SW480 (cell line): ENCODE results near the gene ZNF778.

Experiments
- DNase-seq: peaks from one replicate; pipeline ENCODE4 v3.0.0-alpha.2; 2016; ENCODE audit warnings: low spot score

Gene ZNF778

DNA sequence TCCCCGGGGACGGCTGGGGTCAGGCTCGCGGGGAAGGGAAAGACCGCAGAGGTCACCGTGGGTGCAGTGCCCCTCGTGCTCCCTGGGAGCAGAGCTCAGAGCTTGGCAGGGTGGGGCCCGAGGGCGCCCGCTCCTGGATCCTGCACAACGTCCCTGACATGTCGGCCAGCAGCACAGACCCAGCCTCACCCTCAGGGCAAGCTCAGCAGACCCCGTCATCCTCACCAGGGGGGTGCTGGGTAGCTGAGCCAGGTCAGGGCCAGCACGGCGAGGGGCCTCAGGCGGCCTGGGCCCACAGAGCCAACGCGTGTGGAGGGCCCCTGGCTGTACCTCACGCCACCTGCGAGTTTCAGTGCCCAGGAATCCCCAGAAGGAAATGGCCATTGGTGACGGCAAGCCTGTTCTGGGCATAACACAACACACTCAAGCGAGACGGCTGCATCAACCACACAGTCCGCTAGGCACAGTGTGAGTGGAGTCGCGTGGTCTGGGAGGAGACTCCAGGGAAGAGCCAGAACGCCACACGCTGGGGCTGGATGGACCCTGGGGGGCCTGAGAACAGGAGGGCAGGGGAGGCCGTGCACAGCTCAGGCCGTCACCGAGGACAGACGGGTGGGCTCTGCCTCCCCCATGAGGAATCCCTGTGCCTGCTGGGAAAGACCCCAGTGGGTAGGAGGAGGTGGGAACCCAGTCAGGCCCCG lies 60.3 kb downstream of the ZNF778 start:
- no peak for DNase-seq

- DNase-seq, result no peak
Observed at GRCh38 chr16:89278441-89279240, 61.1 kb downstream of the ZNF778 start.

DNA sequence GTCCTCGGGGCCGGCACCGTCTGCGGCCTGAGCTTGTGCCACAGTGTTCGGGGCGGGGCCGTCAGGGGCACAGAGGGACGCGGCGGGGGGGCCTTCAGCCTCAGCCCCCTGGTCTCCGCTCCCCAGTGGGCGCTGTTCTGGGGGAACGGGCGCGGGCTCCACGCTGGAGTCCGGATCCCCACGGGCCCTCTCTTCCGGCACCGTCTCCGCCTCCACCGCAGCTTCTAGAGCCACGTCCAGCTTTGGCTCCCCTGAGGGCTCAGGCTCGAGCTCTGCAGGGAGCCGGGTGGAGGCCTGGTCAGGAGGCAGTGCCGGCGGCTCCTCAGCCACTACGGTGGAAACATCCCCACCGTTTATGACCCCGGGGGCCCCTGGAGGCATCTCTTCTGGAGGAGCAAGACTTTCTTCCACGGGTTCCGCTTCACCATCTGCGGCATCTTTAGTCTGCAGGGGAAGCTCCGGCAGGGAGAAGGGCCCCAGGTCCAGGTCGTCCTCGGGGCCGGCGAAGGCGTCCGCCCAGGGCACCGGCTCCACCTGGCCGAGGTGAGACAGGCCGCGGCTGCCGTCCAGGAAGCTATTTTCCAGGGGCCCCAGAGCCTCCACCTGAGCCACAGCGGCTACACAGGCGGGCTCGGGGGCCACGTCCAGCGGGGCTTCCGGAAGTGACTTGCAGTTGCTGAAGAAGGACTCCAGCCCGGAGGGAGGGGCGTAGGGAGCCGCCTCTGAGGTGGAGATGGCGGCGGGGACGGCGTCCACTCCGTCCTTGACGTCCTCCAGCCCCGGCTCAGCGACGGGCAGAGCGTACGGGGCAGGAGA lies 62.4 kb downstream of the ZNF778 start:
- no peak for DNase-seq

GRCh38 chr16:89280546-89281188 lies 63.2 kb downstream of the ZNF778 start:
- DNase-seq, result no peak

DNA sequence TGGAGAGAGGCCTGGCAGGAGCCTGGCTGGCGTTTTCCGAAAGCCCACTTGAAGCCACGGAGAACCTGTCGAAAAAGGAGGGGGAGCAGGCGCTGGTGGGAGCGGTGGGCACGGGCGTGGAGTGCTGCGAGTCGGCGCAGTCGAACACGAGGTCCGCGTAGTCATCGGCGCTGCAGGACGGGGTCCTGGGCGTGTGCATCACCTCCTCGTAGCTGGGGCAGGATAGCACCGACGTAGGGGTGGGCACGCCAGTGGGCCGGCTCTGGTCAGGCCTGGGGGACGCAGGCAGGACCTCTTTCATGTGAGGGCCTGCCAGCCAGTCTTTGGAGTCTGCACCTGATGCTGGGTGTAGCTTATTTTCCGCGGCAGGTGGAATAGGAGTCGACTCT lies 63.7 kb downstream of the ZNF778 start:
- no peak for DNase-seq

DNA sequence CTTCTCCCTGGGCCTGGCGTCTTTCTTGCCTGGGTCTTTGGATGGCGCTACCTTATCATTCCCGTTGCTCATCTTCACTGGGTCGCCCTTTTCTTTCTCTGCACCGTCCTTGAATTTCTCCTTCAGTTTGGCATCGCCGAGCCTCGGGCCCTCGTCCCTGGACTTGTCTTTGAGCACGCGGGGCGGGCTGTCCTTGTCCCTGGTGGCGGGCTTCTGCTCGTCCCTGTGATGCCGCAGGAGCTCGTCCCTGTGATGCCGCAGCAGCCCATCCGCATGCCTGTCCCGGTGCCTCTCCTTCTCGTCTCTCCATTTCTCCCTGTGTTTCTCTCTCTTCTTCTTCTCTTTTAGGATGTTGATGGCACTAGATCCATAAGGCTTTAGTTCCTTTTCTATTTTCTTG lies 64.3 kb downstream of the ZNF778 start:
- DNase-seq, result no peak

GRCh38 chr16:89282523-89282922 lies 65.0 kb downstream of the ZNF778 start:
- no peak for DNase-seq

- no peak for DNase-seq
Observed at GRCh38 chr16:89283449-89283848, 65.9 kb downstream of the ZNF778 start.

DNA sequence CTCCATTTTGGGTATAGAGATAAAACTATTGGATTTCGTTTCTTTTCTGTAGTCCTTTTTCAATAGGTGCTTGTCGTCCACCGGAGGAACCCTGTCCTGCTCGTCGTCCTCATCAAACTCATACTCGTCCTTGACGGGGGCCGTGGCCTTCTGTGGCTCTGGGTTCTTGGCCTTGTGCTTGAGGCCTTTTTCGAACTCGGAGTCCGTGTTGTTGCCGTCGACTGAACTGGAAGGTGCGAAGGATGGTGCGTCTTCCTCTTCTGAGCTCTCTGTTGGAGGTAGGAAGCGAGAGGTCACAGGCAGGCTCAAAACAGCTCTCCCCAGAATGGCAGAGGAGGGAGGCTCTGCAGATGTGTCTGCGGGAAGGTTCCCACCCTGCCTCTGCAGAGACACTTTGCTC lies 67.9 kb downstream of the ZNF778 start:
- no peak for DNase-seq

GRCh38 chr16:89286096-89286495 lies 68.6 kb downstream of the ZNF778 start:
- no peak for DNase-seq
